Calu3 (cell line): ENCODE results near the gene WDFY2. TPM values are rescaled to one million over a fixed set of nuclear protein-coding genes. Genes with fewer than 3 reads are reported as not detected.

Experiments used
- BruUV-seq: library from RNA; stranded (reverse); fragments of 400-500 nt; replicated peaks from 2 replicates; lab custom pipeline; 2021; lab: Mats Ljungman, UMichigan
- CTCF ChIA-PET: fragments of 300-600 bp; sonication (Branson Sonifier 250); formaldehyde crosslinking; loops from one replicate; lab custom pipeline; 2022; ENCODE audit warnings: antibody characterized with exemption; lab: Charles Lee
- DNase-seq: peaks from one replicate; pipeline ENCODE4 v3.0.0; 2022
- H3K27ac Mint-ChIP-seq: one replicate; pipeline ENCODE4 v1.8.0; 2022; ENCODE audit warnings: mixed read lengths; ENCODE audit not compliant: unreplicated experiment
- H3K27me3 Mint-ChIP-seq: one replicate; pipeline ENCODE4 v1.8.0; 2022; ENCODE audit warnings: mixed read lengths; ENCODE audit not compliant: unreplicated experiment
- H3K36me3 Mint-ChIP-seq: one replicate; pipeline ENCODE4 v1.8.0; 2022; ENCODE audit warnings: mild to moderate bottlenecking, moderate library complexity, mixed read lengths; ENCODE audit not compliant: insufficient read depth, unreplicated experiment
- H3K4me1 Mint-ChIP-seq: one replicate; pipeline ENCODE4 v1.8.0; 2022; ENCODE audit warnings: mild to moderate bottlenecking, low read depth, mixed read lengths; ENCODE audit not compliant: unreplicated experiment
- H3K4me3 Mint-ChIP-seq: one replicate; pipeline ENCODE4 v1.8.0; 2022; ENCODE audit warnings: mild to moderate bottlenecking, low read depth, moderate library complexity, mixed read lengths; ENCODE audit not compliant: unreplicated experiment
- H3K9me3 Mint-ChIP-seq: one replicate; pipeline ENCODE4 v1.8.0; 2022; ENCODE audit warnings: low read depth, mixed read lengths; ENCODE audit not compliant: unreplicated experiment
- intact Hi-C: fragments of 100-400 bp; cut with micrococcal nuclease; formaldehyde crosslinking; loops from one replicate; pipeline ENCODE4 v1.10.0; 2022; ENCODE audit not compliant: unreplicated experiment
- total RNA-seq: library from RNA; stranded (reverse); gene quantifications from 2 replicates; pipeline ENCODE4 v1.2.3, GENCODE V29; 2022
- TF ChIP-seq, protein P1 (sequence below): fragments of 200-600 bp; IDR thresholded peaks from one replicate; pipeline ENCODE4 v1.8.0; 2022; ENCODE audit warnings: antibody characterized with exemption; ENCODE audit not compliant: unreplicated experiment

The WDFY2 gene
- total RNA-seq, 1 experiment from 2014 or later = 5.9 TPM

DNA sequence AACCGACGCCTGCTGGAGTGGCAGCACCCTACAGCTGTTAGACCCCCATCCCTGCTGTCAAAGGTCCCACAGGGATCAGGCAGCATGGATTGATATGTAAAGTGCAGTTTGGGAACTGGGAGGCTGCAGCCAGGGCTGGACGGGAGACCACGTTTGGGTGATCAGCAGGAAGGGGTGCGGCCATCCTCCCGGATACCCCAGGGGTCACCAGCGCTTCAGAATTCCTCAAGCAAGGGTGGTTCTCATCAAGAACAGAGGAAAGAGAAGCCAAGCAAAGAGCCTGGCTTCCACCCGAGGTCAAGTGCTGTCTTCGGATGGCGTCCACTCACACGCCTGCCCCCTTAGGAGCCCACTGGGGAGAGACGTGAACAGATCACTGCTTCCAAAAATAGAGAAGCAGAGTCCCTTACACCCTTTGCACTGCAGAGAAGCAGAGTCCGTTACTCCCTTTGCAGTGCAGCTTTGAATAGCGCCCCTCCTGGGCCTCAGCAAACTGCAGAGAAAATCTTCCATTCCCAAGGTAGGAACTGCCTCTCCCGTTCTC is 184.2 kb downstream of the WDFY2 start:
- peaks cover 7% of the 10 kb centered on the region for H3K36me3 Mint-ChIP-seq
- no peak overlapping the region for H3K4me3 Mint-ChIP-seq
- no peaks in the 10 kb centered on the region for H3K9me3 Mint-ChIP-seq
- peaks cover 20% of the 10 kb centered on the region for H3K4me1 Mint-ChIP-seq
- no peak for DNase-seq
- H3K27me3 Mint-ChIP-seq = no peaks in the 10 kb centered on the region
- TF ChIP-seq, protein P1, sequence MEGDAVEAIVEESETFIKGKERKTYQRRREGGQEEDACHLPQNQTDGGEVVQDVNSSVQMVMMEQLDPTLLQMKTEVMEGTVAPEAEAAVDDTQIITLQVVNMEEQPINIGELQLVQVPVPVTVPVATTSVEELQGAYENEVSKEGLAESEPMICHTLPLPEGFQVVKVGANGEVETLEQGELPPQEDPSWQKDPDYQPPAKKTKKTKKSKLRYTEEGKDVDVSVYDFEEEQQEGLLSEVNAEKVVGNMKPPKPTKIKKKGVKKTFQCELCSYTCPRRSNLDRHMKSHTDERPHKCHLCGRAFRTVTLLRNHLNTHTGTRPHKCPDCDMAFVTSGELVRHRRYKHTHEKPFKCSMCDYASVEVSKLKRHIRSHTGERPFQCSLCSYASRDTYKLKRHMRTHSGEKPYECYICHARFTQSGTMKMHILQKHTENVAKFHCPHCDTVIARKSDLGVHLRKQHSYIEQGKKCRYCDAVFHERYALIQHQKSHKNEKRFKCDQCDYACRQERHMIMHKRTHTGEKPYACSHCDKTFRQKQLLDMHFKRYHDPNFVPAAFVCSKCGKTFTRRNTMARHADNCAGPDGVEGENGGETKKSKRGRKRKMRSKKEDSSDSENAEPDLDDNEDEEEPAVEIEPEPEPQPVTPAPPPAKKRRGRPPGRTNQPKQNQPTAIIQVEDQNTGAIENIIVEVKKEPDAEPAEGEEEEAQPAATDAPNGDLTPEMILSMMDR = no peak
- intact Hi-C loops = no loop called here
- BruUV-seq = no TSS peak
- CTCF ChIA-PET = no interaction called here
- H3K27ac Mint-ChIP-seq = no peak overlapping the region

DNA sequence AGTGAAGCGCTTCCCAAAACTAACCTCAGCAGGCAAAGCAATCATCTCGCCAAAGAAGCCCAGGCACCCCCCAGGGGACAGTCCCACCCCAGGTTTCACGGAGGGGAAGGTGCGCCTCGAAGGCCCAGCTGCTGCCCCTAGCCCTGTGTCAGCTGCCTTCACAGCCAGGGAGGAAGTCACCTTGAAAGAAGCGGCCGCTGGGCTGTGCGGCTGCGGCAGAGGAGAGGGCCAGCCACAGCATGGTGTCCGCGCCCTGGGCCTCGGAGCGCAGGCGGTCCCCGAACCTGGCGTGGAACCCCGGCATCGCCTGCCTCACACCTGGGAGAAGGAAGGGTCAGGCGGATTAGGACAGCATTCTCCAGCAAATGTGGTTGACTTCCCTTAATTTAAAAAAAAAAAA is 184.7 kb downstream of the WDFY2 start:
- peaks cover 17% of the 10 kb centered on the region for H3K4me1 Mint-ChIP-seq
- H3K9me3 Mint-ChIP-seq = no peaks in the 10 kb centered on the region
- H3K4me3 Mint-ChIP-seq = no peak overlapping the region
- no peaks in the 10 kb centered on the region for H3K27me3 Mint-ChIP-seq
- BruUV-seq = no TSS peak
- TF ChIP-seq, protein P1 = no peak
- CTCF ChIA-PET = no interaction called here
- intact Hi-C loops = no loop called here
- no peak for DNase-seq
- H3K36me3 Mint-ChIP-seq = peaks cover 7% of the 10 kb centered on the region
- no peak overlapping the region for H3K27ac Mint-ChIP-seq

DNA sequence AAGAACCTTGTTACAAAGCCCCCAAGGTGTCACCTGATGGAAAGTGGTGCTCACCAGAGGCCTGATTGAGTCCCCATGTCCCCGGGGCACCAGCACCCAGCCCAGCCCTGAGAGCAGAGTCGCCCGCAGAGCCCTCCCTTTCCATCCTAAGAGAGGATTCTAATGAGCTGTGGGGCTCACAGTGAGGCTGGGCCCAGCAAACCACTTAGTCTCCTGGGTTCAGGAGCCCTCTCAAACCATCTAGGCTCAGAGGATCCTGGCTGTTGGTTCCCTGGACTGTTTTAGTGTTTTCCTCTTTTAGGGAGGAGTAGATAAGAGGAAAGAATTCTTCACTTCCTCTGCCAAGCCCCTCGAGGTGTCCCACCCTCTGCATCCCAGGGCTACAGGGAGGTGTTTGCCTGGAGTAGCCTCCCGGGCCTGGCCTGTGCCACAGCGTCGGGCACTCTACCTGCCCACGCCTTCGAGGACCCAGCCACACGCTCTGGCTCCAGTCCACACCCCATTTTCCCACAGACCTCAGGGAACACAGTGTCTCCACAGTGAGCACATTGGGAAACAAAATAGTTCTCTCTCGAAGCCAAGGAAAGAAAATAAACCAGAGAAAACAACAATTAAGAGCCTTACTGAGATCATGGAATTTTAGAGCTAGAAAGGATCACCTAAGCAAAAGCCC is 185.3 kb downstream of the WDFY2 start:
- Mint-ChIP-seq H3K27ac (no peak overlapping the region), H3K27me3 (no peaks in the 10 kb centered on the region), H3K36me3 (peaks cover 7% of the 10 kb centered on the region), H3K9me3 (no peaks in the 10 kb centered on the region), H3K4me1 (peaks cover 11% of the 10 kb centered on the region), H3K4me3 (no peak overlapping the region)
- intact Hi-C loops = no loop called here
- TF ChIP-seq, protein P1 = no peak
- no peak for DNase-seq
- CTCF ChIA-PET = interaction anchor here (1.1 kb wide), 1 partner anchor 521 kb away, joined by 3 read pairs; no protein-coding TSS in a partner anchor
- no TSS peak for BruUV-seq

DNA sequence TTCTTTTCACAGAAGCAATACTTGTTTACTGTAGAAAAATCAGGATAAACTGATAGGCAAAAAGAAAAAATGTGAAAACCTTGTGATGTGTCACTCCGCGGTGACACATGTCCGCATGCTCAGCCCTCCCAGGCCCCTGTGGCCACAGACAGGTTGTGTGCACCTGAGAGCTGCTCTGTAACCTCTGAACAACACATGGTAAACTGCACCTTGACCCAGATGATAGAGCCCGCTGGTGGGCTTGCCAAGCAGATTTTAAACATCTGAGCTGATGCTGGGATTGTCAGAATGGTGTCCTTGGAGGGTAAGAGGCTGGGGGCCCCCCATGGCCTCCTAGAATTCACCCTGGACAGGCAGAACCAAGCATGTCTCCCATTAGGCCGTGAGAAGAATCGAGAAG is 185.9 kb downstream of the WDFY2 start:
- H3K27ac Mint-ChIP-seq = no peak overlapping the region
- no TSS peak for BruUV-seq
- TF ChIP-seq, protein P1 = no peak
- H3K36me3 Mint-ChIP-seq = peaks cover 7% of the 10 kb centered on the region
- intact Hi-C loops = no loop called here
- H3K4me3 Mint-ChIP-seq = no peak overlapping the region
- no peak for DNase-seq
- peaks cover 6% of the 10 kb centered on the region for H3K4me1 Mint-ChIP-seq
- H3K9me3 Mint-ChIP-seq = no peaks in the 10 kb centered on the region
- H3K27me3 Mint-ChIP-seq = no peaks in the 10 kb centered on the region
- CTCF ChIA-PET = interaction anchor here (1.1 kb wide), 1 partner anchor 521 kb away, joined by 3 read pairs; no protein-coding TSS in a partner anchor
